Measurements from ENCODE around the gene PCDH15.
"Not testable (repeated sequence)": the region's sequence is repeated elsewhere in the genome, so short reads cannot be mapped to it uniquely, and the experiment has no call there.

Gene PCDH15

GRCh38 chr10:54478601-54479000, 322.4 kb downstream of the PCDH15 start:
- peaks cover 4% of the 10 kb centered on the region for H3K4me1 ChIP-seq
- in situ Hi-C loops (cut with MboI; ENCODE audit: low sequenced_read_pairs): no loop called here
- no peaks in the 10 kb centered on the region for H3K9me3 ChIP-seq
- H3K36me3 ChIP-seq (replicated peaks): no peaks in the 10 kb centered on the region
- peak in 1 of 2 experiments; percentile 39 for DNase-seq (ENCODE audit: low spot score in 2 of 2)
- H3K27me3 ChIP-seq (ENCODE audit: low read depth): no peaks in the 10 kb centered on the region
- H3K4me3 ChIP-seq: no peak overlapping the region

DNA sequence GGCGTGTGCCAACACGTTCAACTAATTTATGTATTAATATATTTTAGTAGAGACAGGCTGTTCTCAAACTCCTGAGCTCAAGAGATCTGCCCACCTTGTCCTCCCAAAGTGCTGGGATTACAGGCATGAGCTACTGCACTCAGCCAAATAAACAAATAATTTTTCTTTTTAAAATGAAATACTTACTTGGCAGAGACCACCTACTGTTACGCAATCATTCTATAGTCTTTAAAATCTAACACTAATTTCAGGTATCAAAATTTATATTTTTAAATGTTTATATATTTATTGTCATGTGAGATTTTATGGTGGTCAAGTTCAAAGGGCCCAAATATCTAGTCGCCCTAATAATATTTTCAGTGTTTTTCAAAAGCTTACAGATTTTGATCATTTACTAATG, 323.3 kb downstream of the PCDH15 start:
- in situ Hi-C loops (cut with MboI; ENCODE audit: low sequenced_read_pairs): no loop called here
- DNase-seq (ENCODE audit: low spot score in 2 of 2): no peak
- Histone ChIP-seq H3K9me3 (no peaks in the 10 kb centered on the region), H3K4me3 (no peak overlapping the region), H3K4me1 (peaks cover 4% of the 10 kb centered on the region), H3K36me3 (replicated peaks) (no peaks in the 10 kb centered on the region), H3K27me3 (ENCODE audit: low read depth) (no peaks in the 10 kb centered on the region)

DNA sequence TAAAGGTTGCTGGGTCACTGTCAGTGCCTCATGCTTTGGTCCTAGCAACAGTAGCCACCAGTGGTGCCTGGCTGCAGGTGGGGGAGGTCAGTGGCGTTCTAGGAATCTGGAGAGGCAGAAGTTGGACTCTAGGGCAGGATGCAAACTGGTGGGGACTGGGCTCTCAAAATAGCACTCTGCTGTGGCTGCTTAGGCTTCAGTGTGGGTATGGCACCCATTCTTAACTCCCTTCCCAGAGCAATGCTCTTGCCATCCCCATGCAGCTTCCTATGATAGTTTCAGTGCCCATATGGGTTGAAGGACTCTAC, 330.8 kb downstream of the PCDH15 start:
- no peaks in the 10 kb centered on the region for H3K36me3 ChIP-seq (replicated peaks)
- in situ Hi-C loops (cut with MboI; ENCODE audit: low sequenced_read_pairs): no loop called here
- H3K4me1 ChIP-seq: no peaks in the 10 kb centered on the region
- H3K9me3 ChIP-seq: no peaks in the 10 kb centered on the region
- H3K4me3 ChIP-seq: no peak overlapping the region
- no peaks in the 10 kb centered on the region for H3K27me3 ChIP-seq (ENCODE audit: low read depth)
- no peak for DNase-seq (ENCODE audit: low spot score in 2 of 2)

DNA sequence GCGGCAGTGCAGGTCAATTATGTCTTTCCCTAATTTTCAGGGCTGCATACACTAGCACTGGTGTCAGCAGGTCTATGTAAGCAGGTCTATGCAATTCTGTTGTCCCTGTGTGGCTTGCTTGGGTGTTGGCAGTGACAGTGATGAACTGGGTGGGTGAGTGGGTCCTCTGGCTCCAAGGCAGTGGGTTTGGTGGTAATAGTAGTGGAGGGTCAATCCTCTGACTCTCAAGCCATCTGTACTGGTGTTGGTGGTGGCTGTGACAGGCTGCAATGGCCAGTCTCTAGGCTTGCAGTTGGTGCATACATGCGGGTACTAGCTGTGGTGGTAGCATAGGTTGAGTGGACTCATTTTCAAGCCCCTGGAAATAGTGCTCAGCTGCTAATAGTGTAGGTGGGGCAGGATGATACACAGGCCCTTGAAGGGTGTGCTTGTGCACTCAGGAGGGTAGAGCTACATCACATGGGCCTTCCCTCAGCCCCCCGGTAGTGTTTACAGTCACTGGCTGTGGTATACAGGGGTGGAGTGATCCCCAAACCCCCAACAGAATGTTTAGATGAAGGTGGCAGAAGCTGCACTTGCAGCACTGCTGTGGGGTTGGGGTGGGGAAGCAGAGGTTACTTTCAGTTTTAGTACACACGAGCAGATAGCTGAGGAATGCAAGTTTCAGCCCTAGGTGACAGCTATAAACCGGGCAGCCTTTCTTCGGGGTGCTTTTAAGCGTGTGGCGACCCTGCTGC, 331.3 kb downstream of the PCDH15 start:
- in situ Hi-C loops (cut with MboI; ENCODE audit: low sequenced_read_pairs): no loop called here
- DNase-seq (ENCODE audit: low spot score in 2 of 2): no peak
- no peaks in the 10 kb centered on the region for H3K27me3 ChIP-seq (ENCODE audit: low read depth)
- H3K4me1 ChIP-seq: no peaks in the 10 kb centered on the region
- no peaks in the 10 kb centered on the region for H3K9me3 ChIP-seq
- H3K36me3 ChIP-seq (replicated peaks): no peaks in the 10 kb centered on the region
- H3K4me3 ChIP-seq: no peak overlapping the region

DNA sequence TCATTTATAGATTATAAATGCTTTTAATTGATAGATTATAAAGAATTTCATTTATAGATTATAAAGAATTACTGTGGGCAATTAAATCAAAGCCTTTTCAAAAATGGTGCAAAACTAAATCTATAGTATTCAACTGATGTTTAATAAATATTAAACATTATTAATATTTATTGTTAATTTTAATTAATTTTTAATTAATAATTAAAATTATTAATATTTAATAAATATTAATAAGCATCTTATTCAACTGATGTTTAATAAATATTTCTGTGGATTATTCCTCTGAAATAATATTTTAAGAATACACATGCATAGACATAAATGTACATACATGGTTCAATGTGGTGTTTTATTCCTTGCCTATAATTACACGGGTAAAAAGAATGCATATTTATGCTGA, 346.8 kb downstream of the PCDH15 start:
- no peaks in the 10 kb centered on the region for H3K4me1 ChIP-seq
- in situ Hi-C loops (cut with MboI; ENCODE audit: low sequenced_read_pairs): no loop called here
- H3K36me3 ChIP-seq (replicated peaks): no peaks in the 10 kb centered on the region
- no peaks in the 10 kb centered on the region for H3K27me3 ChIP-seq (ENCODE audit: low read depth)
- no peaks in the 10 kb centered on the region for H3K9me3 ChIP-seq
- no peak for DNase-seq (ENCODE audit: low spot score in 2 of 2)
- no peak overlapping the region for H3K4me3 ChIP-seq

DNA sequence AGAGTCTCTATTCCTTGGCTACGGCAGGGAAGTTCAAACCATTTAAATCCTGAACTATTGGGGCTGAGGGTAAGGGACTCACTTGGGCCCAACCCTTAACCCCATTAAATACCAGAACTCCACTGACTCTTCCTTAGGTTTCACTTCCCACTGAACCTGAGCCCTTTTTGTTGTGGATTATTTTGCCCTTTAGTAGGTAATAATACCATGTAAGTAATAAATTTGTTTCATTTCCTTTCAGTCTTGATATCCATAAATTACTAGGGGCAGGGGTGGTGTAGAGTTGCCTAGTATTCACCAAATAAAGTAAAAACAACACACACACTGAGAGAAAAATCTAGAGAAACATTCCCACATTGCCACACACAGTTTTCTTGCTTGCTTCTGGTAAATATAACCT, 352.0 kb downstream of the PCDH15 start:
- H3K4me3 ChIP-seq: no peak overlapping the region
- H3K4me1 ChIP-seq: no peaks in the 10 kb centered on the region
- H3K9me3 ChIP-seq: no peaks in the 10 kb centered on the region
- H3K36me3 ChIP-seq (replicated peaks): no peaks in the 10 kb centered on the region
- in situ Hi-C loops (cut with MboI; ENCODE audit: low sequenced_read_pairs): no loop called here
- H3K27me3 ChIP-seq (ENCODE audit: low read depth): no peaks in the 10 kb centered on the region
- DNase-seq (ENCODE audit: low spot score in 2 of 2): no peak

GRCh38 chr10:54444170-54444569, 356.9 kb downstream of the PCDH15 start:
- H3K4me1 ChIP-seq: no peaks in the 10 kb centered on the region
- no peaks in the 10 kb centered on the region for H3K9me3 ChIP-seq
- H3K36me3 ChIP-seq (replicated peaks): no peaks in the 10 kb centered on the region
- no peak for DNase-seq (ENCODE audit: low spot score in 2 of 2)
- no peaks in the 10 kb centered on the region for H3K27me3 ChIP-seq (ENCODE audit: low read depth)
- H3K4me3 ChIP-seq: no peak overlapping the region
- in situ Hi-C loops (cut with MboI; ENCODE audit: low sequenced_read_pairs): no loop called here

GRCh38 chr10:54441275-54441674, 359.8 kb downstream of the PCDH15 start:
- no peak for DNase-seq (ENCODE audit: low spot score in 2 of 2)
- in situ Hi-C loops (cut with MboI; ENCODE audit: low sequenced_read_pairs): no loop called here
- Histone ChIP-seq H3K36me3 (replicated peaks) (no peaks in the 10 kb centered on the region), H3K27me3 (ENCODE audit: low read depth) (no peaks in the 10 kb centered on the region), H3K4me3 (no peak overlapping the region), H3K9me3 (no peaks in the 10 kb centered on the region), H3K4me1 (no peaks in the 10 kb centered on the region)

GRCh38 chr10:54434782-54435181, 366.2 kb downstream of the PCDH15 start:
- in situ Hi-C loops (cut with MboI; ENCODE audit: low sequenced_read_pairs): no loop called here

DNA sequence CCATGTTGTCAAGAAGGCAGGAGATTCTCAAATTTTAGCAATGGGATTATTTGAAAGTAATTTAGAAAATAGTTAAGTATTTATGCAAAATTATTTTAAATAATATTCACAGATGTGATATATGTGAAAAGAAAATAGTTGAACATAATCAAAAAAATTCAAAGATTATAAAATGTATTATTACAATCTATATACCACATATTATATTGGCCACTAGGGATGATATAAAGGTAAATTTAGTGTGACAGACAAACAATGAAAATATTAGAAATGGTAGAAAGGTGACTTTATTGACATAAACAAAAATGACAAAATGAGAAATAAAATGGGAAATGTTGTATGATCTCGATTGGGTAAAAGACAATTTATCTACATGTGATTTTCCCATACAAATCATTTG, 385.5 kb downstream of the PCDH15 start:
- DNase-seq (ENCODE audit: low spot score in 2 of 2): no peak
- Histone ChIP-seq H3K4me1 (no peaks in the 10 kb centered on the region), H3K9me3 (no peaks in the 10 kb centered on the region), H3K27me3 (ENCODE audit: low read depth) (no peaks in the 10 kb centered on the region), H3K4me3 (no peak overlapping the region), H3K36me3 (replicated peaks) (no peaks in the 10 kb centered on the region)
- in situ Hi-C loops (cut with MboI; ENCODE audit: low sequenced_read_pairs): no loop called here

More at GRCh38 chr10:54434782-54435181, 366.2 kb downstream of the PCDH15 start:
- no peak for DNase-seq (ENCODE audit: low spot score in 2 of 2)
- no peaks in the 10 kb centered on the region for H3K4me1 ChIP-seq
- H3K9me3 ChIP-seq: no peaks in the 10 kb centered on the region
- H3K4me3 ChIP-seq: no peak overlapping the region
- H3K36me3 ChIP-seq (replicated peaks): no peaks in the 10 kb centered on the region
- H3K27me3 ChIP-seq (ENCODE audit: low read depth): no peaks in the 10 kb centered on the region

GRCh38 chr10:54402576-54402975, 398.5 kb downstream of the PCDH15 start:
- Histone ChIP-seq H3K27me3 (ENCODE audit: low read depth) (no peaks in the 10 kb centered on the region), H3K4me1 (no peaks in the 10 kb centered on the region), H3K9me3 (no peaks in the 10 kb centered on the region), H3K4me3 (no peak overlapping the region), H3K36me3 (replicated peaks) (no peaks in the 10 kb centered on the region)
- in situ Hi-C loops (cut with MboI; ENCODE audit: low sequenced_read_pairs): no loop called here
- DNase-seq (ENCODE audit: low spot score in 2 of 2): peak; percentile 12 to 28

- Histone ChIP-seq H3K27me3 (ENCODE audit: low read depth) (no peaks in the 10 kb centered on the region), H3K4me3 (no peak overlapping the region), H3K4me1 (no peaks in the 10 kb centered on the region), H3K9me3 (no peaks in the 10 kb centered on the region), H3K36me3 (replicated peaks) (no peaks in the 10 kb centered on the region)
- DNase-seq (ENCODE audit: low spot score in 2 of 2): peak in 1 of 2 experiments; percentile 7
- in situ Hi-C loops (cut with MboI; ENCODE audit: low sequenced_read_pairs): no loop called here
Observed at GRCh38 chr10:54396031-54396430, 405.0 kb downstream of the PCDH15 start.

GRCh38 chr10:54394598-54394997, 406.4 kb downstream of the PCDH15 start:
- in situ Hi-C loops (cut with MboI; ENCODE audit: low sequenced_read_pairs); H3K9me3 ChIP-seq; H3K4me3 ChIP-seq; H3K27me3 ChIP-seq (ENCODE audit: low read depth); DNase-seq (ENCODE audit: low spot score in 2 of 2); H3K36me3 ChIP-seq (replicated peaks); H3K4me1 ChIP-seq: not testable (repeated sequence)

- Histone ChIP-seq H3K27me3 (ENCODE audit: low read depth) (no peaks in the 10 kb centered on the region), H3K4me1 (no peaks in the 10 kb centered on the region), H3K4me3 (no peak overlapping the region), H3K9me3 (no peaks in the 10 kb centered on the region), H3K36me3 (replicated peaks) (no peaks in the 10 kb centered on the region)
- in situ Hi-C loops (cut with MboI; ENCODE audit: low sequenced_read_pairs): no loop called here
- no peak for DNase-seq (ENCODE audit: low spot score in 2 of 2)
Observed at GRCh38 chr10:54372179-54372578, 428.9 kb downstream of the PCDH15 start.

GRCh38 chr10:54368984-54369383, 432.0 kb downstream of the PCDH15 start:
- H3K36me3 ChIP-seq (replicated peaks): no peaks in the 10 kb centered on the region
- no peak for DNase-seq (ENCODE audit: low spot score in 2 of 2)
- H3K27me3 ChIP-seq (ENCODE audit: low read depth): peaks cover 4% of the 10 kb centered on the region; the same call in 1 of the 2 replicates
- no peak overlapping the region for H3K4me3 ChIP-seq
- H3K4me1 ChIP-seq: no peaks in the 10 kb centered on the region
- no peaks in the 10 kb centered on the region for H3K9me3 ChIP-seq
- in situ Hi-C loops (cut with MboI; ENCODE audit: low sequenced_read_pairs): no loop called here

Measured in HAP-1 (cell line).